Rectal smooth muscle tissue (tissue), 1 donor: ENCODE results near the gene NEO1.
"Not testable (repeated sequence)": the region's sequence is repeated elsewhere in the genome, so short reads cannot be mapped to it uniquely, and the experiment has no call there.

ENCODE experiments used
- H3K27ac ChIP-seq: one replicate; pipeline ENCODE4 v1.7.0; 2013; ENCODE audit warnings: low read depth, low read length, inconsistent platforms
- H3K27me3 ChIP-seq: one replicate; pipeline ENCODE4 v1.7.0; 2013; ENCODE audit warnings: low read length; ENCODE audit not compliant: control insufficient read depth, insufficient read depth
- H3K36me3 ChIP-seq: one replicate; pipeline ENCODE4 v1.7.0; 2013; ENCODE audit warnings: low read length; ENCODE audit not compliant: control insufficient read depth, insufficient read depth
- H3K4me1 ChIP-seq: one replicate; pipeline ENCODE4 v1.7.0; 2013; ENCODE audit warnings: low read length; ENCODE audit not compliant: control insufficient read depth, insufficient read depth
- H3K4me3 ChIP-seq: one replicate; pipeline ENCODE4 v1.7.0; 2013; ENCODE audit warnings: low read length
- H3K9ac ChIP-seq: one replicate; pipeline ENCODE4 v1.7.0; 2013; ENCODE audit warnings: low read length

The NEO1 gene

GRCh38 chr15:73300286-73300685 is 248.0 kb downstream of the NEO1 start:
- H3K36me3 ChIP-seq = peaks cover 19% of the 10 kb centered on the region

GRCh38 chr15:73303636-73304035 is 251.4 kb downstream of the NEO1 start:
- H3K27me3 ChIP-seq = no peaks in the 10 kb centered on the region
- H3K4me3 ChIP-seq = no peak overlapping the region
- no peak overlapping the region for H3K9ac ChIP-seq
- peaks cover 14% of the 10 kb centered on the region for H3K36me3 ChIP-seq
- no peaks in the 10 kb centered on the region for H3K4me1 ChIP-seq
- no peak overlapping the region for H3K27ac ChIP-seq

More at GRCh38 chr15:73300286-73300685, 248.0 kb downstream of the NEO1 start:
- not testable (repeated sequence) for H3K4me3 ChIP-seq, H3K27me3 ChIP-seq, H3K9ac ChIP-seq, H3K27ac ChIP-seq, H3K4me1 ChIP-seq

GRCh38 chr15:73305331-73306211 is 253.3 kb downstream of the NEO1 start:
- Histone ChIP-seq H3K27me3 (no peaks in the 10 kb centered on the region), H3K4me3 (no peak overlapping the region), H3K9ac (no peak overlapping the region), H3K27ac (no peak overlapping the region), H3K36me3 (peaks cover 13% of the 10 kb centered on the region), H3K4me1 (no peaks in the 10 kb centered on the region)

GRCh38 chr15:73308305-73308704 is 256.0 kb downstream of the NEO1 start:
- no peaks in the 10 kb centered on the region for H3K36me3 ChIP-seq

GRCh38 chr15:73313861-73314260 is 261.6 kb downstream of the NEO1 start:
- Histone ChIP-seq H3K27me3 (no peaks in the 10 kb centered on the region), H3K36me3 (no peaks in the 10 kb centered on the region), H3K4me1 (no peaks in the 10 kb centered on the region), H3K27ac (no peak overlapping the region), H3K9ac (no peak overlapping the region), H3K4me3 (no peak overlapping the region)

More at GRCh38 chr15:73308305-73308704, 256.0 kb downstream of the NEO1 start:
- no peaks in the 10 kb centered on the region for H3K4me1 ChIP-seq
- H3K4me3 ChIP-seq = no peak overlapping the region
- no peaks in the 10 kb centered on the region for H3K27me3 ChIP-seq
- no peak overlapping the region for H3K27ac ChIP-seq
- H3K9ac ChIP-seq = no peak overlapping the region

- Histone ChIP-seq H3K9ac (no peak overlapping the region), H3K27ac (no peak overlapping the region), H3K4me1 (no peaks in the 10 kb centered on the region), H3K27me3 (no peaks in the 10 kb centered on the region), H3K36me3 (no peaks in the 10 kb centered on the region), H3K4me3 (no peak overlapping the region)
These were observed 265.6 kb downstream of the NEO1 start for GRCh38 chr15:73317651-73318462.

- H3K27ac ChIP-seq = no peak overlapping the region
- no peaks in the 10 kb centered on the region for H3K36me3 ChIP-seq
- H3K9ac ChIP-seq = no peak overlapping the region
- H3K27me3 ChIP-seq = no peaks in the 10 kb centered on the region
- no peak overlapping the region for H3K4me3 ChIP-seq
- no peaks in the 10 kb centered on the region for H3K4me1 ChIP-seq
These were observed 266.4 kb downstream of the NEO1 start for GRCh38 chr15:73318463-73319351.

GRCh38 chr15:73319460-73320245 is 267.4 kb downstream of the NEO1 start:
- H3K4me1 ChIP-seq = no peaks in the 10 kb centered on the region
- no peaks in the 10 kb centered on the region for H3K36me3 ChIP-seq
- H3K27ac ChIP-seq = no peak overlapping the region
- H3K4me3 ChIP-seq = no peak overlapping the region
- H3K9ac ChIP-seq = no peak overlapping the region
- H3K27me3 ChIP-seq = peaks cover under 1% of the 10 kb centered on the region

- Histone ChIP-seq H3K36me3 (no peaks in the 10 kb centered on the region), H3K9ac (no peak overlapping the region), H3K4me1 (no peaks in the 10 kb centered on the region), H3K4me3 (no peak overlapping the region), H3K27me3 (peaks cover 5% of the 10 kb centered on the region), H3K27ac (no peak overlapping the region)
These were observed 268.4 kb downstream of the NEO1 start for GRCh38 chr15:73320619-73321180.

GRCh38 chr15:73321496-73322450 is 269.5 kb downstream of the NEO1 start:
- H3K36me3 ChIP-seq = no peaks in the 10 kb centered on the region
- H3K27me3 ChIP-seq = peaks cover 5% of the 10 kb centered on the region
- H3K4me1 ChIP-seq = no peaks in the 10 kb centered on the region
- H3K9ac ChIP-seq = no peak overlapping the region
- H3K4me3 ChIP-seq = no peak overlapping the region
- no peak overlapping the region for H3K27ac ChIP-seq
